ENCODE results near the gene CHRNA4. TPM values are rescaled to one million over a fixed set of nuclear protein-coding genes. Genes with fewer than 3 reads are reported as not detected.

CHRNA4 gene
- total RNA-seq, 1 donor from 2014 or later: not detected

DNA sequence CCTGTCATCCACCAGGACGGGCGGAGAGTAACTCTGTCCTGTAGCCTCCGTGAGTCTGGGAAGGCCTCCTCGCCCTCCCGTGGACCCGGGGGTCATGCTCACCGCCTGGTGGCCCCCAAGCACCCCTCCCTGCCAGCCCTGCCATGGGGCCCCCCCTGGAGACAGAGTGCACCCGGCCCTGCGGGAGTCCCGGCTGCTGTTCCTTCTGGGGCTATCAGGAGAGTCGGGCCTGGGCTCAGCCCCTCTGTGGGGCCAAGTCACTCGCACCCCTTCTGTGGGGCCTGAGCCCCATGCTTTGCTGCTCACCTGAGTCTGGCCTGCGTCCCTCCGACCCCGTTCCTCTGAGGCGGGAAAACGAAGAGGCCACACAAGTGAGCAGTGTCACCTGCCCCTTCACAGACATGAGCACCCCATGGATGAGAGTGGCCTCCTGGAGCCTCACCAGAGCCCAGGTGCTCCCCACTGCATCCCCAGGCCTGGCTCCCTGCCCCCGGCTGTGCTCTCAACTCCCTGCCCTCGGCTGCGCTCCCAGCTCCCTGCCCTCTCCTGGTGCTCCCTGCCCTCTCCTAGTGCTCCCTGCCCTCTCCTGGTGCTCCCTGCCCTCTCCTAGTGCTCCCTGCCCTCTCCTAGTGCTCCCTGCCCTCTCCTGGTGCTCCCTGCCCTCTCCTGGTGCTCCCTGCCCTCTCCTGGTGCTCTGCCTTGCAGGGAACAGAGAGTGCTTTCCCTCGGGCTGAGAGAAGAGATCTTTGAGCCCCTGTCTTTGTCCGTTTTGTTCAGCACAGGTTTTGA lies 4.6 kb upstream of the CHRNA4 start:
- DNase-seq (ENCODE audit: low read depth): no peak
- TF ChIP-seq, protein P1, sequence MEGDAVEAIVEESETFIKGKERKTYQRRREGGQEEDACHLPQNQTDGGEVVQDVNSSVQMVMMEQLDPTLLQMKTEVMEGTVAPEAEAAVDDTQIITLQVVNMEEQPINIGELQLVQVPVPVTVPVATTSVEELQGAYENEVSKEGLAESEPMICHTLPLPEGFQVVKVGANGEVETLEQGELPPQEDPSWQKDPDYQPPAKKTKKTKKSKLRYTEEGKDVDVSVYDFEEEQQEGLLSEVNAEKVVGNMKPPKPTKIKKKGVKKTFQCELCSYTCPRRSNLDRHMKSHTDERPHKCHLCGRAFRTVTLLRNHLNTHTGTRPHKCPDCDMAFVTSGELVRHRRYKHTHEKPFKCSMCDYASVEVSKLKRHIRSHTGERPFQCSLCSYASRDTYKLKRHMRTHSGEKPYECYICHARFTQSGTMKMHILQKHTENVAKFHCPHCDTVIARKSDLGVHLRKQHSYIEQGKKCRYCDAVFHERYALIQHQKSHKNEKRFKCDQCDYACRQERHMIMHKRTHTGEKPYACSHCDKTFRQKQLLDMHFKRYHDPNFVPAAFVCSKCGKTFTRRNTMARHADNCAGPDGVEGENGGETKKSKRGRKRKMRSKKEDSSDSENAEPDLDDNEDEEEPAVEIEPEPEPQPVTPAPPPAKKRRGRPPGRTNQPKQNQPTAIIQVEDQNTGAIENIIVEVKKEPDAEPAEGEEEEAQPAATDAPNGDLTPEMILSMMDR (conservative IDR thresholded peaks at IDR 0.05; ENCODE audit: low read depth, low read length): no peak
- no peak overlapping the region for H3K4me3 ChIP-seq (ENCODE audit: low read depth, low read length)

- DNase-seq (ENCODE audit: low read depth): no peak
- TF ChIP-seq, protein P1 (conservative IDR thresholded peaks at IDR 0.05; ENCODE audit: low read depth, low read length): no peak
- H3K4me3 ChIP-seq (ENCODE audit: low read depth, low read length): no peak overlapping the region
These were observed 3.8 kb upstream of the CHRNA4 start for GRCh38 chr20:63364801-63365585.

DNA sequence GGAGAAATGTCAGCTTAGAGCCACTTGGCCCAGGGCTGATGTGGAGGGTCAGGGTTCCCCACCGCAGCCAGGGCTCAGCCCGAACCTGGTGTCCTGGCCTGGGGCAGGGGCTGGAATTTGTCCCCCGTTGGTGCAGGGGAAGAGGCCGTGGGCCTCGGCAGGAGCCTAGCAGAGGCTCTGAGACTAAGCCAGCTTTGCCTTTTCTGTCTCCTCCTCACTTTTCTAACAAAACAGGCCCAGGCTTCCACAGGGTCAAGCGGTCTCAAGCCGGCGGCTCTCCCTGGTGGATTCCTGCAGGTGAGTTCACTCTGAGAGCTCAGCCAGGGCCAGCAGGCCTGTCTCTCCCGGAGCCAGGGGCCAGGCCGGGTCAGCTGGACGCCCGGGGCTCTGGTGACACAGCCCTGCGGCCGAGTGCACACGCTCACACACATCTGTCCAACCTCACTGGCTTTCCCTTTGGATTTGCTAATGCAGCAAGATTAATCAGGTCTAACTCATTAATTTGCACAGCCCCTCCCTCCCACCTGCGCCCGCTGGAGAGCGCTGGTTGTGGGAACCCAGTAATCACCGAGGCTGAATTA lies 2.9 kb upstream of the CHRNA4 start:
- TF ChIP-seq, protein P1 (conservative IDR thresholded peaks at IDR 0.05; ENCODE audit: low read depth, low read length): no peak
- H3K4me3 ChIP-seq (ENCODE audit: low read depth, low read length): no peak overlapping the region
- DNase-seq (ENCODE audit: low read depth): no peak

DNA sequence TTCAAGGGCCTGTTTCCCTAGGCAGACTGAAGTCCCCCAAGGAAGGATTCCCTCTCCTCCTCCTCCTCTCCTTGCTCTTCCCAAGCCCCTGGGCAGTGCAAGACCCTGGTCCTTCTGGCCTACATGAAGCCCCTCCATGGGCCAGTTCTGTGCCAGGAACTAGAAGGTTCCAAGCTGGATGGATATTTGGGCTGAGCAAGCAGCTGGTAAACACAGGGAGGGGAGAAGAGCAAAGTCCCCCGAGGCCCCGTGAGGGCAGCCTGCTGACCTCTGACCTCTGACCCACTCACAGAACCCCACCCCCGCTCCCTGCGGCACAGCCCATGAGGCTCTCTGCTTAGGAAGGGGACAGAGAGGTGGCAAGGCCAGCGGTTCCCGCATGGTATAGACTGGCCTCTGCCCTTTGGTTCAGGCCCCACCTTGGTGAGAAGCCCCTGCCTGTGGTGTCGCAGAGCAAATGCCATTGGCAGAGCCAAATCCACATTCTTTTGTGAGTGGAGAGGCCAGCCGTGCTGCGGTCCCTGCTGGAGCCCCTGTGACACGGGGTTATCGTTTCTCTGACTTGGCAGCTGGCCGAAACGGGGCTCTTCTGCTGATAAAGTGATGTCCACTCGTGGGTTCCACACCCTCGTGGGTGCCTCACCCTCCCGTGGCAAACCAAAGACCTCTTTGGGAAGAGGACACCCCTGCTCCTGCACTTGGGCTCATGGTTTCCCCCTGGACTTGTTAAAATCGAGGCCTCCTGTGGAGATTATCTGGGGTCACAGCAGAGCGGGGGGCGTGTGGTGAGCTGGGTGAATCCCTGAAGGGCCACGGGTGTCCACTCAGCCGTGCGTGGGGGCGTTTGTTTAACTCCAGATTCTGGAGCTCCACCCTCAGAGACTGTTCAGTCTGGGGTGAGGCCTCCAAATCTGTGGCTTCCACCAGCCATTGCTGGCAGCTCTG lies 2.1 kb upstream of the CHRNA4 start:
- TF ChIP-seq, protein P1 (conservative IDR thresholded peaks at IDR 0.05; ENCODE audit: low read depth, low read length): no peak
- DNase-seq (ENCODE audit: low read depth): no peak
- no peak overlapping the region for H3K4me3 ChIP-seq (ENCODE audit: low read depth, low read length)

DNA sequence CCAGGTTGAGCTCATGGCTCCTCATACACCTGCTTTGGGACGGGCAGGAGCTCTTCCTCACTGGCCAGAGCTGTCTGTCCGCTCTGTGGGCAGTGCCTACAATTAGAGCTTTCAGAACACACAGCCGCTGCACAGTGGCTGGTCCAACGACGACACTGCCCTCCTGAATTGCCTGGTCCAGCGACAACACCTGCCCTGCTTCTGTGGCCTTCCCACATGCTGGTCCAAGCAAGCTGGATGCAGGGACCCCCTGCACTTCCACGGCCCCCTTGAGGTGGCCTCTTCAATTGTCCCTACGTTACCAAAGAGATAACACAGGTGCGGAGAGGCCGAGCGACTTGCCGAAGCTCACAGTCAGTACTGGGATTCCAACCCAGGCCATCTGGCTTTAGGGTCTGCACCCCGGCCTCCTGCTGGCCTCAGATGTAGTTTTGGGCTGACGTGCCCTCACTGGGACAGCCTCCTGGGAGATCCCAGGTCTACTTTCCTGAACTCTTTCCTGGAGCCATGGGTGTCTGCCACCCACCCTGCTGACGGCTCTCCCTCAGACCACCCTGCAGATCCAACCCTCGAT lies 1.4 kb upstream of the CHRNA4 start:
- no peak for DNase-seq (ENCODE audit: low read depth)

More for the DNA sequence above, 1.4 kb upstream of the CHRNA4 start:
- H3K4me3 ChIP-seq (ENCODE audit: low read depth, low read length): no peak overlapping the region
- TF ChIP-seq, protein P1 (conservative IDR thresholded peaks at IDR 0.05; ENCODE audit: low read depth, low read length): no peak
